Measurements from ENCODE around the gene TMEM106B. TPM values are rescaled to one million over a fixed set of nuclear protein-coding genes. Genes with fewer than 3 reads are reported as not detected.
A peak's percentile ranks its signal among the peaks of the same experiment; 100 is the strongest.

The TMEM106B gene
- total RNA-seq, 2 donors from 2014 or later: 49.2 to 51.6 TPM

- no peak for TF ChIP-seq CTCF (IDR thresholded peaks at IDR 0.05)
- Histone ChIP-seq H3K4me1 (ENCODE audit: control insufficient read depth in 1 of 2, low read depth in 2 of 2) (peaks cover 11 to 12% of the 10 kb centered on the region in 2 donors), H3K4me3 (no peak overlapping the region), H3K36me3 (no peaks in the 10 kb centered on the region), H3K27me3 (replicated peaks; ENCODE audit: insufficient read depth) (no peaks in the 10 kb centered on the region), H3K27ac (no peak overlapping the region), H3K9me3 (no peaks in the 10 kb centered on the region)
- ATAC-seq (ENCODE audit: insufficient number of reproducible peaks, low FRiP score, low read depth) (no peak), DNase-seq (ENCODE audit: low spot score) (no peak)
Observed at GRCh38 chr7:12209221-12209620, 1.9 kb upstream of the TMEM106B start.

GRCh38 chr7:12210179-12211053 lies 678 bp upstream of the TMEM106B start:
- no peak for TF ChIP-seq CTCF (IDR thresholded peaks at IDR 0.05)
- peak overlapping the region; percentile 91 for H3K4me3 ChIP-seq
- no peak for DNase-seq (ENCODE audit: low spot score)
- H3K27me3 ChIP-seq (replicated peaks; ENCODE audit: insufficient read depth): no peaks in the 10 kb centered on the region
- peak; percentile 60 for ATAC-seq (ENCODE audit: insufficient number of reproducible peaks, low FRiP score, low read depth)
- H3K36me3 ChIP-seq: no peaks in the 10 kb centered on the region
- H3K4me1 ChIP-seq (ENCODE audit: control insufficient read depth in 1 of 2, low read depth in 2 of 2): peaks cover 11 to 12% of the 10 kb centered on the region in 2 donors
- H3K27ac ChIP-seq: peak overlapping the region; percentile 91 to 93
- no peaks in the 10 kb centered on the region for H3K9me3 ChIP-seq

- no peak for ATAC-seq (ENCODE audit: insufficient number of reproducible peaks, low FRiP score, low read depth)
Observed at GRCh38 chr7:12211711-12212485, 804 bp downstream of the TMEM106B start.

GRCh38 chr7:12217311-12217710 lies 6.2 kb downstream of the TMEM106B start:
- TF ChIP-seq CTCF (IDR thresholded peaks at IDR 0.05): no peak
- Histone ChIP-seq H3K4me1 (ENCODE audit: control insufficient read depth in 1 of 2, low read depth in 2 of 2) (peaks cover 5% of the 10 kb centered on the region in 2 donors), H3K27ac (no peak overlapping the region), H3K9me3 (no peaks in the 10 kb centered on the region), H3K36me3 (peaks cover 11% of the 10 kb centered on the region), H3K27me3 (replicated peaks; ENCODE audit: insufficient read depth) (no peaks in the 10 kb centered on the region), H3K4me3 (no peak overlapping the region)
- DNase-seq (ENCODE audit: low spot score) (no peak), ATAC-seq (ENCODE audit: insufficient number of reproducible peaks, low FRiP score, low read depth) (no peak)

More at GRCh38 chr7:12211711-12212485, 804 bp downstream of the TMEM106B start:
- H3K4me3 ChIP-seq: peak overlapping the region; percentile 91
- H3K4me1 ChIP-seq (ENCODE audit: control insufficient read depth in 1 of 2, low read depth in 2 of 2): peaks cover 11 to 12% of the 10 kb centered on the region in 2 donors
- no peak for DNase-seq (ENCODE audit: low spot score)
- TF ChIP-seq CTCF (IDR thresholded peaks at IDR 0.05): no peak
- H3K9me3 ChIP-seq: no peaks in the 10 kb centered on the region
- H3K27me3 ChIP-seq (replicated peaks; ENCODE audit: insufficient read depth): no peaks in the 10 kb centered on the region
- peak overlapping the region; percentile 91 to 93 for H3K27ac ChIP-seq
- H3K36me3 ChIP-seq: no peaks in the 10 kb centered on the region

All from thoracic aorta (tissue), 2 donors.